Measurements from ENCODE around the gene ATP5F1C.

DNA sequence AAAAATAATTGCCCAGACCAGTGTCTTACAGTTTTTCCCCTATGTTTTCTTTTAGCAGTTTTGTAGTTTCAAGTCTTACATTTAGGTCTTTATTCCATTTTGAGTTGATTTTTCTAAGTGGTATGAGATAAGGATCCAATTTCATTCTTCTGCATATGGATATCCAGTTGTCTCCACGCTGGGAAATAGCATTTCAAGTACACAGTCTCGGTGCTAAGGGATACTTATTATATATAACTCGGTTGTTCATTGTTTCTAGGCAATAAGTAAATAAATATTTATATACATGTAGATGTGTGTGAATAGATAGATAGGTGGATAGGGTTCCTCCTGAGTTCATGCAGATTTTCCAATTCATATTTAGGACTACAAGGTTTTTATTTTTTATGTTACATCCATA lies 46.3 kb downstream of the ATP5F1C start:
- TF ChIP-seq, protein P1, sequence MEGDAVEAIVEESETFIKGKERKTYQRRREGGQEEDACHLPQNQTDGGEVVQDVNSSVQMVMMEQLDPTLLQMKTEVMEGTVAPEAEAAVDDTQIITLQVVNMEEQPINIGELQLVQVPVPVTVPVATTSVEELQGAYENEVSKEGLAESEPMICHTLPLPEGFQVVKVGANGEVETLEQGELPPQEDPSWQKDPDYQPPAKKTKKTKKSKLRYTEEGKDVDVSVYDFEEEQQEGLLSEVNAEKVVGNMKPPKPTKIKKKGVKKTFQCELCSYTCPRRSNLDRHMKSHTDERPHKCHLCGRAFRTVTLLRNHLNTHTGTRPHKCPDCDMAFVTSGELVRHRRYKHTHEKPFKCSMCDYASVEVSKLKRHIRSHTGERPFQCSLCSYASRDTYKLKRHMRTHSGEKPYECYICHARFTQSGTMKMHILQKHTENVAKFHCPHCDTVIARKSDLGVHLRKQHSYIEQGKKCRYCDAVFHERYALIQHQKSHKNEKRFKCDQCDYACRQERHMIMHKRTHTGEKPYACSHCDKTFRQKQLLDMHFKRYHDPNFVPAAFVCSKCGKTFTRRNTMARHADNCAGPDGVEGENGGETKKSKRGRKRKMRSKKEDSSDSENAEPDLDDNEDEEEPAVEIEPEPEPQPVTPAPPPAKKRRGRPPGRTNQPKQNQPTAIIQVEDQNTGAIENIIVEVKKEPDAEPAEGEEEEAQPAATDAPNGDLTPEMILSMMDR (IDR thresholded peaks at IDR 0.05) = no peak
- no peak for TF ChIP-seq POLR2A (IDR thresholded peaks at IDR 0.05)
- TF ChIP-seq POLR2AphosphoS5 (IDR thresholded peaks at IDR 0.05) = no peak

All from transverse colon (tissue), 4 donors.